Neural cell (in vitro differentiated cells): ENCODE measurements around the gene MAPK1. TPM values are rescaled to one million over a fixed set of nuclear protein-coding genes. Genes with fewer than 3 reads are reported as not detected.

ENCODE experiments used
- H2AFZ ChIP-seq: fragments of 200-600, 300-800 bp; sonication (generic), shearing (Covaris generic); 2 replicates; pipeline ENCODE4 v1.6.0; 2014; ENCODE audit warnings: low read depth, mild to moderate bottlenecking, antibody characterized with exemption, low read length, moderate library complexity
- H3F3A ChIP-seq: fragments of 200-600 bp; shearing (Covaris generic); 2 replicates; pipeline ENCODE4 v1.6.1; 2016; ENCODE audit warnings: mild to moderate bottlenecking, moderate library complexity, mixed read lengths, antibody characterized with exemption, low read length; ENCODE audit not compliant: insufficient read depth, poor library complexity, severe bottlenecking
- H3K27ac ChIP-seq: fragments of 200-600, 300-800 bp; sonication (generic), shearing (Covaris generic); 2 replicates; pipeline ENCODE4 v1.5.1; 2014; ENCODE audit warnings: mild to moderate bottlenecking, low read length, moderate library complexity
- H3K27me3 ChIP-seq: fragments of 300-800, 200-600 bp; sonication (generic), shearing (Covaris generic); 2 replicates; pipeline ENCODE4 v1.6.0; 2014; ENCODE audit warnings: mild to moderate bottlenecking, low read depth, low read length, moderate library complexity; ENCODE audit not compliant: insufficient read depth
- H3K36me3 ChIP-seq: fragments of 300-800, 200-600 bp; sonication (generic), shearing (Covaris generic); 2 replicates; pipeline ENCODE4 v1.5.1; 2014; ENCODE audit warnings: mild to moderate bottlenecking, antibody characterized with exemption, low read length, moderate library complexity; ENCODE audit not compliant: insufficient read depth
- H3K4me2 ChIP-seq: fragments of 300-800, 200-600 bp; sonication (generic), shearing (Covaris generic); 2 replicates; pipeline ENCODE4 v1.6.0; 2014; ENCODE audit warnings: mild to moderate bottlenecking, low read length
- H3K4me3 ChIP-seq: fragments of 300-800, 200-600 bp; sonication (generic), shearing (Covaris generic); 2 replicates; pipeline ENCODE4 v1.5.1; 2014; ENCODE audit warnings: mild to moderate bottlenecking, low read length, moderate library complexity
- H3K79me2 ChIP-seq: fragments of 200-600 bp; shearing (Covaris generic); replicated peaks from 2 replicates; pipeline ENCODE4 v1.6.0; 2014; ENCODE audit warnings: mild to moderate bottlenecking, low read length, moderate library complexity; ENCODE audit not compliant: insufficient read depth
- H3K9ac ChIP-seq: fragments of 300-800, 200-600 bp; sonication (generic), shearing (Covaris generic); 2 replicates; pipeline ENCODE4 v1.6.1; 2016; ENCODE audit warnings: mild to moderate bottlenecking, low read length, mixed read lengths
- H3K9me2 ChIP-seq: fragments of 200-600 bp; shearing (Covaris generic); 2 replicates; pipeline ENCODE4 v1.6.1; 2016; ENCODE audit warnings: mild to moderate bottlenecking, low read length, mixed read lengths; ENCODE audit not compliant: insufficient read depth
- H3K9me3 ChIP-seq: fragments of 200-600, 300-800 bp; sonication (generic), shearing (Covaris generic); 2 replicates; pipeline ENCODE4 v1.6.1; 2016; ENCODE audit warnings: mild to moderate bottlenecking, mixed run types, low read length, moderate library complexity, mixed read lengths
- H4K20me1 ChIP-seq: fragments of 200-600 bp; shearing (Covaris generic); 2 replicates; pipeline ENCODE4 v1.6.1; 2016; ENCODE audit warnings: mild to moderate bottlenecking, mixed run types; ENCODE audit not compliant: insufficient read depth
- EP300 ChIP-seq: fragments of 450-650 bp; conservative IDR thresholded peaks from 2 replicates; pipeline ENCODE4 v1.6.1; 2014; ENCODE audit warnings: antibody characterized with exemption, mild to moderate bottlenecking, moderate library complexity; ENCODE audit not compliant: poor library complexity, severe bottlenecking
- EZH2 ChIP-seq: fragments of 200-600, 300-800 bp; shearing (Covaris generic), sonication (generic); IDR thresholded peaks from 2 replicates; pipeline ENCODE4 v1.6.1; 2014; ENCODE audit warnings: antibody characterized with exemption, low read length, borderline replicate concordance, mild to moderate bottlenecking; ENCODE audit not compliant: insufficient read depth, poor library complexity, severe bottlenecking
- MXI1 ChIP-seq: fragments of 450-650 bp; conservative IDR thresholded peaks from 2 replicates; pipeline ENCODE4 v1.6.1; 2014; ENCODE audit warnings: antibody characterized with exemption, mild to moderate bottlenecking; ENCODE audit not compliant: poor library complexity, severe bottlenecking
- POLR2AphosphoS5 ChIP-seq: IDR thresholded peaks from 2 replicates; pipeline ENCODE4 v1.6.1; 2012
- RAD21 ChIP-seq: fragments of 450-650 bp; conservative IDR thresholded peaks from 2 replicates; pipeline ENCODE4 v1.6.1; 2014; ENCODE audit warnings: antibody characterized with exemption, mild to moderate bottlenecking, moderate library complexity
- SMC3 ChIP-seq: fragments of 450-650 bp; conservative IDR thresholded peaks from 2 replicates; pipeline ENCODE4 v1.6.1; 2014; ENCODE audit warnings: antibody characterized with exemption, mild to moderate bottlenecking, moderate library complexity; ENCODE audit not compliant: poor library complexity
- TAF1 ChIP-seq: IDR thresholded peaks from 2 replicates; pipeline ENCODE4 v1.6.1; 2012; ENCODE audit warnings: low read depth
- polyA plus RNA-seq: library from polyadenylated mRNA; depleted of rRNA; stranded (reverse); fragments of >200 nt; gene quantifications from 2 replicates; pipeline ENCODE4 v1.2.3, GENCODE V29; 2014
- TF ChIP-seq, protein P1 (sequence below): fragments of 450-650 bp; IDR thresholded peaks from 2 replicates; pipeline ENCODE4 v1.5.1; 2014; ENCODE audit warnings: antibody characterized with exemption, mild to moderate bottlenecking, moderate library complexity; ENCODE audit not compliant: poor library complexity, severe bottlenecking
- TF ChIP-seq, protein P2 (sequence below): IDR thresholded peaks from 2 replicates; pipeline ENCODE4 v1.6.1; 2012; ENCODE audit warnings: borderline replicate concordance

Gene MAPK1
- polyA plus RNA-seq, 1 donor from 2014 or later, result 43.3 TPM

DNA sequence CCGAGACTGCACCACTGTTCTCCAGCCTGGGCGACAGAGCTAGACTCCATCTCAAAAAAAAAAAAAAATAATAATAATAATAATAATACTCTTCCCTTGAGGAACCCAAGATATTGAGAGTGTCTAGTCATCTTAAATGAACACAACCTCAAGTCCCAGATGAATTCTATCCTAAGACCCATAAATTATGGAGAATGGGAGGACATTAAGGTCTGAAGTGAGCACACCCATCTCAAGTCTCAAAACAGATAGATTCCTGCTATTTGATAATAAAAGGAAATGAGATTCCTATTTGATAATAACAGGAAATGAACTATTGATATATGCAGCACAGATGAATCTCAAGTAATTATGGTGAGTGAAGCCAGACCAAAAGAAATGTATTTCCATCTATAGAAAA, 51.5 kb downstream of the MAPK1 start:
- no peaks in the 10 kb centered on the region for H3K36me3 ChIP-seq
- no peak overlapping the region for H3K4me2 ChIP-seq
- TF ChIP-seq MXI1 (no peak), EZH2 (no peak), RAD21 (no peak), SMC3 (no peak), TAF1 (no peak), EP300 (no peak), POLR2AphosphoS5 (no peak)
- TF ChIP-seq, protein P1, sequence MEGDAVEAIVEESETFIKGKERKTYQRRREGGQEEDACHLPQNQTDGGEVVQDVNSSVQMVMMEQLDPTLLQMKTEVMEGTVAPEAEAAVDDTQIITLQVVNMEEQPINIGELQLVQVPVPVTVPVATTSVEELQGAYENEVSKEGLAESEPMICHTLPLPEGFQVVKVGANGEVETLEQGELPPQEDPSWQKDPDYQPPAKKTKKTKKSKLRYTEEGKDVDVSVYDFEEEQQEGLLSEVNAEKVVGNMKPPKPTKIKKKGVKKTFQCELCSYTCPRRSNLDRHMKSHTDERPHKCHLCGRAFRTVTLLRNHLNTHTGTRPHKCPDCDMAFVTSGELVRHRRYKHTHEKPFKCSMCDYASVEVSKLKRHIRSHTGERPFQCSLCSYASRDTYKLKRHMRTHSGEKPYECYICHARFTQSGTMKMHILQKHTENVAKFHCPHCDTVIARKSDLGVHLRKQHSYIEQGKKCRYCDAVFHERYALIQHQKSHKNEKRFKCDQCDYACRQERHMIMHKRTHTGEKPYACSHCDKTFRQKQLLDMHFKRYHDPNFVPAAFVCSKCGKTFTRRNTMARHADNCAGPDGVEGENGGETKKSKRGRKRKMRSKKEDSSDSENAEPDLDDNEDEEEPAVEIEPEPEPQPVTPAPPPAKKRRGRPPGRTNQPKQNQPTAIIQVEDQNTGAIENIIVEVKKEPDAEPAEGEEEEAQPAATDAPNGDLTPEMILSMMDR, result no peak
- TF ChIP-seq, protein P2, sequence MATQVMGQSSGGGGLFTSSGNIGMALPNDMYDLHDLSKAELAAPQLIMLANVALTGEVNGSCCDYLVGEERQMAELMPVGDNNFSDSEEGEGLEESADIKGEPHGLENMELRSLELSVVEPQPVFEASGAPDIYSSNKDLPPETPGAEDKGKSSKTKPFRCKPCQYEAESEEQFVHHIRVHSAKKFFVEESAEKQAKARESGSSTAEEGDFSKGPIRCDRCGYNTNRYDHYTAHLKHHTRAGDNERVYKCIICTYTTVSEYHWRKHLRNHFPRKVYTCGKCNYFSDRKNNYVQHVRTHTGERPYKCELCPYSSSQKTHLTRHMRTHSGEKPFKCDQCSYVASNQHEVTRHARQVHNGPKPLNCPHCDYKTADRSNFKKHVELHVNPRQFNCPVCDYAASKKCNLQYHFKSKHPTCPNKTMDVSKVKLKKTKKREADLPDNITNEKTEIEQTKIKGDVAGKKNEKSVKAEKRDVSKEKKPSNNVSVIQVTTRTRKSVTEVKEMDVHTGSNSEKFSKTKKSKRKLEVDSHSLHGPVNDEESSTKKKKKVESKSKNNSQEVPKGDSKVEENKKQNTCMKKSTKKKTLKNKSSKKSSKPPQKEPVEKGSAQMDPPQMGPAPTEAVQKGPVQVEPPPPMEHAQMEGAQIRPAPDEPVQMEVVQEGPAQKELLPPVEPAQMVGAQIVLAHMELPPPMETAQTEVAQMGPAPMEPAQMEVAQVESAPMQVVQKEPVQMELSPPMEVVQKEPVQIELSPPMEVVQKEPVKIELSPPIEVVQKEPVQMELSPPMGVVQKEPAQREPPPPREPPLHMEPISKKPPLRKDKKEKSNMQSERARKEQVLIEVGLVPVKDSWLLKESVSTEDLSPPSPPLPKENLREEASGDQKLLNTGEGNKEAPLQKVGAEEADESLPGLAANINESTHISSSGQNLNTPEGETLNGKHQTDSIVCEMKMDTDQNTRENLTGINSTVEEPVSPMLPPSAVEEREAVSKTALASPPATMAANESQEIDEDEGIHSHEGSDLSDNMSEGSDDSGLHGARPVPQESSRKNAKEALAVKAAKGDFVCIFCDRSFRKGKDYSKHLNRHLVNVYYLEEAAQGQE, result no peak
- H3K79me2 ChIP-seq, result peaks cover 37% of the 10 kb centered on the region
- no peak overlapping the region for H3K9ac ChIP-seq
- H4K20me1 ChIP-seq, result no peaks in the 10 kb centered on the region
- no peaks in the 10 kb centered on the region for H3K9me3 ChIP-seq
- H3F3A ChIP-seq, result no peaks in the 10 kb centered on the region
- H3K9me2 ChIP-seq, result no peaks in the 10 kb centered on the region
- no peak overlapping the region for H3K4me3 ChIP-seq
- H3K27me3 ChIP-seq, result no peaks in the 10 kb centered on the region
- H3K27ac ChIP-seq, result no peak overlapping the region
- no peak overlapping the region for H2AFZ ChIP-seq

DNA sequence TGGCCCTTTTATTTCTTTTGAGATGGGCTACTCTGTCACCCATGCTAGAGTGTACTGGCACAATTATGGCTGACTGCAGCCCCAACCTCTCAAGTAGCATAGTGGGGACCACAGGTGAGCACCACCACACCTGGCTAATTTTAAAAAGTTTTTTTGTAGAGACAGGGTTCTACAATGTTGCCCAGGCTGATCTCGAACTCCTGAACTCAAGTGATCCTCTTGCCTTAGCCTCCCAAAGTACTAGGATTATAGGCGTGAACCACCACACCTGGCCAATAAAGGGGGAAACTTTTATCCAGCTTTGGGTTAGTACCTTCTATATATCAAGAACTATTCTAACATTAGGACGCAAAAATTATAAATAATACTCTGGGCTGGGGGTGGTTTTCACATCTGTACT, 52.1 kb downstream of the MAPK1 start:
- Histone ChIP-seq H2AFZ (no peak overlapping the region), H3K27me3 (no peaks in the 10 kb centered on the region), H3K27ac (no peak overlapping the region), H3F3A (no peaks in the 10 kb centered on the region), H3K36me3 (no peaks in the 10 kb centered on the region), H3K9ac (no peak overlapping the region), H3K4me2 (no peak overlapping the region), H3K9me3 (no peaks in the 10 kb centered on the region), H3K9me2 (no peaks in the 10 kb centered on the region), H3K4me3 (no peak overlapping the region), H4K20me1 (no peaks in the 10 kb centered on the region), H3K79me2 (peaks cover 43% of the 10 kb centered on the region)
- TF ChIP-seq EP300, result no peak
- TF ChIP-seq TAF1, result no peak
- TF ChIP-seq, protein P2, result no peak
- no peak for TF ChIP-seq RAD21
- TF ChIP-seq, protein P1, result no peak
- TF ChIP-seq MXI1, result no peak
- TF ChIP-seq POLR2AphosphoS5, result no peak
- no peak for TF ChIP-seq SMC3
- TF ChIP-seq EZH2, result no peak
